HAP-1 (cell line): ENCODE results near the gene PGBD4.

Experiments
- DNase-seq, 2 experiments: peaks; one replicate each; pipeline ENCODE4 v3.0.0-alpha.2; 2016 to 2020; ENCODE audit warnings: low spot score in 2 of 2
- H3K27me3 ChIP-seq: fragments of 250-450 bp; sonication (Bioruptor Pico); 2 replicates; pipeline ENCODE4 v1.5.1; 2020; ENCODE audit warnings: low read depth, mild to moderate bottlenecking, moderate library complexity
- H3K36me3 ChIP-seq: fragments of 250-450 bp; sonication (Bioruptor Pico); replicated peaks from 2 replicates; pipeline ENCODE4 v1.5.1; 2020; ENCODE audit warnings: mild to moderate bottlenecking
- H3K4me1 ChIP-seq: fragments of 250-450 bp; sonication (Bioruptor Pico); 2 replicates; pipeline ENCODE4 v1.5.1; 2020; ENCODE audit warnings: mild to moderate bottlenecking
- H3K4me3 ChIP-seq: fragments of 250-450 bp; sonication (Bioruptor Pico); 2 replicates; pipeline ENCODE4 v1.5.1; 2020; ENCODE audit warnings: mild to moderate bottlenecking, moderate library complexity
- H3K9me3 ChIP-seq: fragments of 250-450 bp; sonication (Bioruptor Pico); 2 replicates; pipeline ENCODE4 v1.5.1; 2020; ENCODE audit warnings: mild to moderate bottlenecking, moderate library complexity
- in situ Hi-C: fragments of 300-500 bp; cut with MboI; formaldehyde crosslinking; loops from 3 replicates; pipeline ENCODE4 v1.14.3; 2020; ENCODE audit warnings: low sequenced_read_pairs, inconsistent platforms, mixed read lengths

The PGBD4 gene

GRCh38 chr15:34101366-34102174 is at the start of gene PGBD4, which contains the start of gene EMC7:
PGBD4 (plus strand) TSS chr15:34102083; CDS start chr15:34102532, 449 bp downstream.
EMC7 (minus strand) TSS chr15:34101862; CDS start chr15:34101839, 23 bp downstream.
- peak; percentile 97 for DNase-seq
- in situ Hi-C loops, result loop anchor here (10.0 kb wide), 2 partner anchors 123 to 263 kb away; partner anchors contain the start of genes EMC4 and LPCAT4
- peak within 1 kb of the TSS; percentile 88 for H3K4me3 ChIP-seq
- peaks cover 10% of the 10 kb centered on the region for H3K4me1 ChIP-seq
- H3K27me3 ChIP-seq, result no peaks in the 10 kb centered on the region
- peaks cover 2% of the 10 kb centered on the region for H3K9me3 ChIP-seq
- no peaks in the 10 kb centered on the region; the same call in 1 of the 2 replicates for H3K36me3 ChIP-seq

- no peaks in the 10 kb centered on the region for H3K36me3 ChIP-seq
- no peaks in the 10 kb centered on the region for H3K27me3 ChIP-seq
- peaks cover 7% of the 10 kb centered on the region; the same call in 1 of the 2 replicates for H3K9me3 ChIP-seq
- H3K4me1 ChIP-seq, result no peaks in the 10 kb centered on the region
- in situ Hi-C loops, result loop anchor here (25.0 kb wide), 2 partner anchors 533 to 858 kb away; partner anchors contain the start of gene GOLGA8B
- H3K4me3 ChIP-seq, result no peak overlapping the region
- no peak for DNase-seq
Observed at GRCh38 chr15:34054081-34054707, 47.7 kb upstream of the PGBD4 start.

GRCh38 chr15:34055868-34056595 is 45.9 kb upstream of the PGBD4 start:
- Histone ChIP-seq H3K4me3 (no peak overlapping the region), H3K36me3 (no peaks in the 10 kb centered on the region), H3K4me1 (no peaks in the 10 kb centered on the region), H3K27me3 (no peaks in the 10 kb centered on the region), H3K9me3 (peaks cover 7% of the 10 kb centered on the region; the same call in 1 of the 2 replicates)
- DNase-seq, result no peak
- in situ Hi-C loops, result loop anchor here (25.0 kb wide), 2 partner anchors 531 to 856 kb away; partner anchors contain the start of gene GOLGA8B

- H3K27me3 ChIP-seq, result no peaks in the 10 kb centered on the region
- H3K4me1 ChIP-seq, result no peaks in the 10 kb centered on the region
- no peak for DNase-seq
- no peaks in the 10 kb centered on the region for H3K36me3 ChIP-seq
- in situ Hi-C loops, result loop anchor here (25.0 kb wide), 2 partner anchors 530 to 855 kb away; partner anchors contain the start of gene GOLGA8B
- no peak overlapping the region for H3K4me3 ChIP-seq
- peaks cover 1% of the 10 kb centered on the region; the same call in 1 of the 2 replicates for H3K9me3 ChIP-seq
Observed at GRCh38 chr15:34056911-34057310, 45.0 kb upstream of the PGBD4 start.

GRCh38 chr15:34059476-34059875 is 42.4 kb upstream of the PGBD4 start:
- Histone ChIP-seq H3K9me3 (no peaks in the 10 kb centered on the region), H3K27me3 (no peaks in the 10 kb centered on the region), H3K4me1 (no peaks in the 10 kb centered on the region), H3K36me3 (no peaks in the 10 kb centered on the region), H3K4me3 (no peak overlapping the region)
- DNase-seq, result no peak
- in situ Hi-C loops, result loop anchor here (25.0 kb wide), 2 partner anchors 528 to 853 kb away; partner anchors contain the start of gene GOLGA8B

GRCh38 chr15:34059946-34060345 is 41.9 kb upstream of the PGBD4 start:
- Histone ChIP-seq H3K9me3 (no peaks in the 10 kb centered on the region), H3K4me1 (no peaks in the 10 kb centered on the region), H3K4me3 (no peak overlapping the region), H3K27me3 (no peaks in the 10 kb centered on the region), H3K36me3 (no peaks in the 10 kb centered on the region)
- in situ Hi-C loops, result loop anchor here (25.0 kb wide), 2 partner anchors 527 to 852 kb away; partner anchors contain the start of gene GOLGA8B
- no peak for DNase-seq

GRCh38 chr15:34064438-34064837 is 37.4 kb upstream of the PGBD4 start:
- H3K36me3 ChIP-seq, result no peaks in the 10 kb centered on the region
- no peaks in the 10 kb centered on the region for H3K4me1 ChIP-seq
- DNase-seq, result no peak
- H3K9me3 ChIP-seq, result no peaks in the 10 kb centered on the region
- in situ Hi-C loops, result loop anchor here (25.0 kb wide), 2 partner anchors 523 to 848 kb away; partner anchors contain the start of gene GOLGA8B
- no peaks in the 10 kb centered on the region for H3K27me3 ChIP-seq
- no peak overlapping the region for H3K4me3 ChIP-seq

GRCh38 chr15:34065261-34065660 is 36.6 kb upstream of the PGBD4 start:
- Histone ChIP-seq H3K4me3 (no peak overlapping the region), H3K9me3 (no peaks in the 10 kb centered on the region), H3K27me3 (no peaks in the 10 kb centered on the region), H3K4me1 (no peaks in the 10 kb centered on the region), H3K36me3 (no peaks in the 10 kb centered on the region)
- in situ Hi-C loops, result loop anchor here (25.0 kb wide), 2 partner anchors 522 to 847 kb away; partner anchors contain the start of gene GOLGA8B
- no peak for DNase-seq

GRCh38 chr15:34065941-34066340 is 35.9 kb upstream of the PGBD4 start:
- no peaks in the 10 kb centered on the region for H3K4me1 ChIP-seq
- DNase-seq, result no peak
- no peaks in the 10 kb centered on the region for H3K36me3 ChIP-seq
- no peaks in the 10 kb centered on the region for H3K27me3 ChIP-seq
- no peak overlapping the region for H3K4me3 ChIP-seq
- in situ Hi-C loops, result loop anchor here (25.0 kb wide), 2 partner anchors 521 to 846 kb away; partner anchors contain the start of gene GOLGA8B
- no peaks in the 10 kb centered on the region for H3K9me3 ChIP-seq

GRCh38 chr15:34070003-34070402 is 31.9 kb upstream of the PGBD4 start:
- in situ Hi-C loops, result loop anchor here (25.0 kb wide), 2 partner anchors 517 to 842 kb away; partner anchors contain the start of gene GOLGA8B
- no peaks in the 10 kb centered on the region for H3K36me3 ChIP-seq
- H3K9me3 ChIP-seq, result no peaks in the 10 kb centered on the region
- no peaks in the 10 kb centered on the region for H3K4me1 ChIP-seq
- no peak overlapping the region for H3K4me3 ChIP-seq
- DNase-seq, result peak in 1 of 2 experiments; percentile 26
- no peaks in the 10 kb centered on the region for H3K27me3 ChIP-seq

- no peak overlapping the region for H3K4me3 ChIP-seq
- H3K9me3 ChIP-seq, result no peaks in the 10 kb centered on the region
- in situ Hi-C loops, result no loop called here
- H3K4me1 ChIP-seq, result no peaks in the 10 kb centered on the region
- no peaks in the 10 kb centered on the region for H3K27me3 ChIP-seq
- H3K36me3 ChIP-seq, result no peaks in the 10 kb centered on the region
- DNase-seq, result no peak
Observed at GRCh38 chr15:34076785-34077184, 25.1 kb upstream of the PGBD4 start.

GRCh38 chr15:34078900-34079299 is 23.0 kb upstream of the PGBD4 start:
- Histone ChIP-seq H3K4me3 (no peak overlapping the region), H3K9me3 (no peaks in the 10 kb centered on the region), H3K4me1 (no peaks in the 10 kb centered on the region), H3K36me3 (peaks cover under 1% of the 10 kb centered on the region), H3K27me3 (no peaks in the 10 kb centered on the region)
- no peak for DNase-seq
- in situ Hi-C loops, result no loop called here

- H3K9me3 ChIP-seq, result no peaks in the 10 kb centered on the region
- H3K4me1 ChIP-seq, result no peaks in the 10 kb centered on the region
- no peak overlapping the region for H3K4me3 ChIP-seq
- peaks cover 6% of the 10 kb centered on the region for H3K36me3 ChIP-seq
- in situ Hi-C loops, result no loop called here
- no peaks in the 10 kb centered on the region for H3K27me3 ChIP-seq
- DNase-seq, result no peak
Observed at GRCh38 chr15:34079904-34080303, 22.0 kb upstream of the PGBD4 start.
